HG03196 (cell line): ENCODE measurements around the gene MLYCD.

ENCODE experiments used
- ATAC-seq: cut with Tn5 transposase; IDR thresholded peaks from one replicate; pipeline ENCODE4 v1.9.1; 2021; ENCODE audit not compliant: unreplicated experiment

MLYCD gene

DNA sequence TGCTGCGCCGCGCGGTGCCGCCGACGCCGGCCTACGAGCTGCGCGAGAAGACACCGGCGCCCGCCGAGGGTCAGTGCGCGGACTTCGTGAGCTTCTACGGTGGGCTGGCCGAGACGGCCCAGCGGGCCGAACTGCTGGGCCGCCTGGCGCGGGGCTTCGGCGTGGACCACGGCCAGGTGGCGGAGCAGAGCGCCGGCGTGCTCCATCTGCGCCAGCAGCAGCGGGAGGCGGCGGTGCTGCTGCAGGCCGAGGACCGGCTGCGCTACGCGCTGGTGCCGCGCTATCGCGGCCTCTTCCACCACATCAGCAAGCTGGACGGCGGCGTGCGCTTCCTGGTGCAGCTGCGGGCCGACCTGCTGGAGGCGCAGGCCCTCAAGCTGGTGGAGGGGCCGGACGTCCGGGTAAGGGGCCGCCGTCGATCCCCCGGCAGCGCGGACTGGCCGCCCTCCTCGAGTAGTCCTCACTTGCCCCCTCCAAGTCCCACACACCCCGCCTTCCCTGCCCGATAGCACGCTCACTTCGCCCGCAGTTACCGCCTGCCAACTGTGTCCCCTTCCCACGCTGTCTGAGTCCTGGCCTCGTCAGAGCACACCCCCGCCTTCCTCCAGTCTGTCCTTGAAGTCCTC lies 470 bp downstream of the MLYCD start:
- ATAC-seq = peak; percentile 47

DNA sequence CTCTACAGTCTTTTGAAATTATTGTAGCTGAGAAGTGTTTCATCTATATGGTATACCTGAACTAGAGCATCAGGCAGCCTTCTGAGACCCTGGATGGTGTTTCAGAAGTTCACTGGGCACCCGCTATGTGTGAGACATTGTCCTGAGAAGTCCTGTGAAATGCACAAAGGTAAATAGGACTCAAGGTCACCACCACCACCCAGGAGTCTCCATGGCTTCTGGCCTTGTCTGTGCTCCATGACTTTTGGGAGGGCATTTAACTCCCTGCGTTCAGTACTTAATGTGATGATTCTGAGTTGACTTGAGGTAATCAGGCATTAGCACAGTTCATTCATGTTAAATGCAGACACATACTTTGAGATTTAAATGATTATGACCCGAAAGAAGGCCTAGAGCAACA lies 1.1 kb downstream of the MLYCD start:
- ATAC-seq = no peak

DNA sequence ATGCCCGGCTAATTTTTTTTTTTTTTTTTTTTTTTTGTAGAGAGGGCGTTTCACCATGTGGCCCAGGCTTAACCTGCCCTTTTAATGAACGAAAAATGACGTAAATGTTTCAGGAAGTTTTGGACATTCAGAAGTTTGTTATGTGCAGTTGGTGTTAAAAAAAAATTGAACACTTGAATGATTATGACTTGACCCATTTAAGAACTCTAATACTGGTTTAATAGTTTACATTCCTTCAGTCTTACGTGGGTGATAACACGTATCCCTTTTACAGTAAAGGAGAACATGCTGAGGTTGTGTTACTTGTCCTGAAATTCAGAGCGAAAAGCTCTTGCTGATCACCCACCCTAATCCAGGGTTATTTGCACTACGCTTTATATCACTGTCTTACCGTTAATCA lies 1.7 kb downstream of the MLYCD start:
- ATAC-seq = no peak

DNA sequence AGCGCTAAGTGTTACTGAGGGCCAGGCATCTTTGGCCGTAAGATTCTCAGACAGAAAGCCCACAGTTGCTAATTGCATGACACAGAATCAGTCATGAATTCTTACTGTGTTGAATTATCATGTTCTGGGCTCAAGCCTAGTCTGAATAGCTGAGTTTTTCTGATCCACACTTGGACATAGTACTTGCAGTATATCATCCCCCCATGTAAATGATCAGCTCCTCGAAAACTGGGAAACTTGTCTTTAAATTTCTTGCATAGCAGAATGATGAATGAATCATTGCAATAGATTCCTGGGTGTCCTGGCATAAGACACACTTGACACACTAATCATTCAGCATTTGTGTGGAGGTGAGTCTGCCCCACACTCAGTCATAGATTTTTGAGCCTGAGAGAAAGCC lies 2.2 kb downstream of the MLYCD start:
- no peak for ATAC-seq

DNA sequence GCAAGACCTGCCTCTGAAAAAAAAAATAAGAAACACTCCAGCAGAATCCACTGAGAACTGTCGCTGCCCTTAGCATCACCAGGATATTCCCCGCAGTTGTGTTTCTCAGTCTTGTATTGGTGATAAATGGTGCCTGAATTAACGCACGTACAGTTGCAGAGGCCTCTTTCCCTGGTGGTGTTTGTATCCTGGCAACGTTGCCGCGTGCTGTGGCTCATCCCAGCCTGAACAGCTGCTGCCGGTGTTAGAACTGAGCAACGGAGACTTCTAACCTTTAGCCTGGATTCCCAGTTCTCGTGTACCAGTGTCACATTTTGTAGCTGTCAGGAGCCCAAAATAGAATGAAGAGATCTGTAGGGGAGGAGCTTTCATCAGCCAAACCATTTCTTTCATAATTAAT lies 4.8 kb downstream of the MLYCD start:
- no peak for ATAC-seq

DNA sequence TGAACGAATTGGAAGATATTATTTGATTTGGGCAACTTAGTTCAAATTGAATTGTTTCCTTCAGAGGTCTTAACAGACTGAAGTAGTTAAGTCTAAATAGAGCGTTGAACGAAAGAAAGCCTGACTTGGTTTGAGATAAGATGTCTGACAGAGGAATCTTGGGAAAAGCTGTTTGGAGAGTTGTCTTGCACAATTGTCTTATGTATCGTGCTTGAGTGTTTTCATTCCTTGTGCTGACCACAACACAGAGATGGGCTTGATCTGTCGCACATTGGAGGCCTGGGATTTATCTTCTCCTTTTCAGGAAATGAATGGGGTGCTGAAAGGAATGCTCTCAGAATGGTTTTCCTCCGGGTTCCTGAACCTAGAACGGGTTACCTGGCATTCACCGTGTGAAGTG lies 7.8 kb downstream of the MLYCD start:
- no peak for ATAC-seq

DNA sequence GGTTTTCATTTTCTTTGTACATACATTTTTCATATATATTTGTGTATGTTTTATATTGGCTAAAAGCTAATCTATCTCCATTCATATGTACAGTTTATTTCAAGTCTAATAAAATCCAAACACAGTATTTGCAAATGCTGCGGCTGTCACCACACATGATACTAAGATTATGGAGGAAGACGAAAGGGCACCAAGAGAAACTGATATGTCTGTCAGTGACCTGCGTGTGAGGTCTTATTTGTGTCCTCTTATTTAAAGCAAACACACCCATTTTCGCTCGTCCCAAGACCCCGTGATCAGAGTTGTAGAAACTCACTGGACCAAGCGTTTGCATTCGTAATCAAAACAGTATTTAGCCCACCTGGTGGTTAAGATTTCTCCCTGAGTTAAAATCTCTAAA lies 8.2 kb downstream of the MLYCD start:
- no peak for ATAC-seq

DNA sequence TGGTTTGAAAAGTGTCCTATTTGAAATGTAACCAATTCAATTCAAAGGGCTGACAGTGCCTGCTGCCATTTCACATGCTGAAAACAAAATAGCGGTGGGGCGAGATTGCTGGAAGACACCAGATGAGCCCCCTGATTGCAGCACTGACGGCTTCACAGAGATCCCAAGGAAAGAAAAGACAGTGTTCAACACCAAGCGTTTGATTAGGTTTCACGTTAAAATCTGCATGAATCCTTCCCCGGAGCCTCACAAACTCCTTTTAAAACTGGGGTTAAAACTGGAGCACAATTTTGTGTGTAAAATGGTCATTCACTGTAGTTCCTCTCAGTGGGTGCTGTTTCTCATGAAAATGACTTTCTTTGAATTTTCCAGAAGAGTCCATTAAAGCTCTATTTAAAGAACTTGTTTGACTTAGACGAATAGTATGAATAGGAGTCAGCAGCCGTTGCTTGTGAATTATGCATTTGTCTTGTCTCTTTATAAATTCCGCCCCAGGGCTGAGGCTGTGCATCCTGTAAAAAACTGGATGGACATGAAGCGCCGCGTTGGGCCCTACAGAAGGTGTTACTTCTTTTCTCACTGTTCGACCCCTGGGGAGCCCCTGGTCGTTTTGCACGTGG lies 8.8 kb downstream of the MLYCD start:
- ATAC-seq = no peak

DNA sequence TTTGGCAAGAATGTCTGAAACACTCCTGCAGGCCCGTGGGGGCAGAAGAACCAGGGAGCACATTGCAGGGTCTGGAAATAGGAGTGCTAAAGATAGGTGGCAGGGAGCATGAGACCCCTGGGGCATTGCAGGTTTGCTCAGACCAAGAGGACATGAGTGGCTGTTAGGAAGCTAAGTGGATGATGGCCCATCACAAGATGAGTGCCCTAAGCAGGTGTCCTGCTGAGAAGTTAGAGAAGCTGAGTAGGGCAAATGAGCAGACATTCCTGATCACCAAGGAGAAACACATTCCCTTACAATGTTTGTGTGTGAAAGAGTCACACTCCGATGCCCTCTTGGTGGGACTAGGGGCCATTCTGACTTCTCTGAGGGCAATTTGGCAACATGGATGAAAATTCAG lies 9.9 kb downstream of the MLYCD start:
- no peak for ATAC-seq

DNA sequence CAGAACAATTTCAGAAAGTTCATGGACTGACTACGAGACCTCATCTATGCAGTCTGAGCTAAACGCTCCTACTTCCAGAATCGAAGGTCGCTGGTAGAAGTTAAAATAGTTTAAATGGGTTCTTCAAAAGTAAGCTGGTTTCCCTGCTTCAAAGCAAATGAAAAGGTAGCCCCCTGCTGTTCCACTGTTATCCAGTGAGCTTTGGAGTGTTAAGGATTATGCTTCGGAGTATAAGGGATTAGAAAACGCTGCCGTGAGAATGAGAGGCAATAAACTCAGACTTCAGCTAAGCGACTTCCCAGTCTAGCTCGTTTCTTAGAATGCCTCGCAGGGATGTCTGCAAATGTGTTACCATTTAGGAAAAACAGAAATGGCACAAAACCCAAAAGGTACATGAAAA lies 12.4 kb downstream of the MLYCD start:
- no peak for ATAC-seq

DNA sequence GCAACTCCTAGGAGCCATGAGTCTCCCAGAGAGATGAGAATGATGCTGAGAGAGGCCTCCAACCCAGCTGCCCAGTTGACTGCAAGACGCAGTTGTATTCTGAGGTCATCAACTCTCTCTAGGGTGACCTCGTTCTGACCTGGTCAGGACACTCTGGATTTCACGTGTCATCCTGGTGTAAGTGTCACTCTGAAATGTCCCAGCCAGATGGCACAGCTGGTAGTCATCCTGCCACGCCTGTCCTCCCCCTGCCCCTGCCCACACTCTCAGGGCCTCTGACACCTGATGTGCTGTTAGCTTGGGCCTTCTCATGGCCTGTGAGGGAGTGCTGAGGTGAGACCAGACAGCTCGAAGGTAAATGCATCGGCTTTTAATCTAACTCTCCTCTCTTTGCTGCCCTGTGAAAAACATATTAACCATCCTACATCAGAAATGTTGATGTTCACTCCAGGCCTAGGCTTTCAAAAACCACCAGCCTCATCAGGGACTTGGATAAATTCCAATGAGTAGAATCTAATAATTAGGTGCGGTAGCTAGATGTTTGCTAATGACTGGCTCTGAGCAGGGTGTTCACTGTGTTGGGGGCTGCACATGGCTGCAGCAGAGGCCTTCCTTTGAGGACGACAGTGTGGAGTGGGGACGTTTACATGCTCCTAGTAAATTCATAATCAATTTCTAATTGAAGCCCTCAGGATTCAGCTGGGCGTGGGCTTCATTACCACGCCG lies 13.8 kb downstream of the MLYCD start:
- ATAC-seq = no peak

DNA sequence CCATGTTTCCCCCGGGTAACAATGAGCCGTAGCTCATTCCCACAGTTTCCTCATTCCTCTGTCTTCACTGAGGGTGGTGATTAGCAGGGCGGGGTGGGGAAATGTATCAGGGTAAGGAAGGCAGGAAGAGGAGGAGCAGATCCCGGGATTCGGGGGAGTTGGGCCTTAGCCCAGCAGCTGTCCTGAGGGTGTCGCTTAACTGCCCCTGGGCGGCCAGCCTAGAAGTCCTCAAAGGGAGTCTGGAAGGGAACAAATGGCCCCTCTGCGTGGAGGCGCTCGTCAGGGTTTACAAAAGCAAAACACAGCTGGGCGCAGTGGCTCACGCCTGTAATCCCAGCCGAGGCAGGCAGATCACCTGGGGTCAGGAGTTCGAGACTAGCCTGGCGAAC lies 14.3 kb downstream of the MLYCD start:
- ATAC-seq = no peak

DNA sequence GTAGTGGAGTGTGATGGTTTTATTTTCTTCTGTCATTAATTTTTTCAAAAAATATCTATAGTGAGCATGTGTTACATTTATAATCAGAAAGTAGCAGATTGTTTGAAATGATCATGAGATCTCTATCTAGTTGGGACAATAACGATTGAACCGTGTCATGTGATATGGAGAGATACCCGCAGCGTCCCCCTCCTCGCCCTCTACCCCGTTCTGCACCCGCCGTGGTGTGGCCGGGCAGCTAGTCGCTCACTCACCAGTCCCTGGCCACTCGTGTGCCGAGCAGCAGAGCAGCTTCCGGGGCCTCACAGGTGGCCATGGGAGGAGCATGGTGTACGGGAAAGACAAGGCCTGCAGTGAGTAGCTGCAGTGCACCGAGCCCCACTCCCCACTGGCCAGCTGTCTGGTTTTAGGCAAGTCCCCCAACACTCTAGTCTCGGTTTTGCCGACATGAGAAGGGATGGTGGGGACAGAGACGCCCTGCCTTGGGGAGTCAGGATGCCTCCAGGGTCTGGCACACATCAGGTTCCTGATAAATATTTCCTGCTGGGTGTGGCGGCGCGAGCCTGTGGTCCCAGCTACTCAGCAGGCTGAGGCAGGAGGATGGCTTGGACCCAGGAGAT lies 15.3 kb downstream of the MLYCD start:
- ATAC-seq = no peak

DNA sequence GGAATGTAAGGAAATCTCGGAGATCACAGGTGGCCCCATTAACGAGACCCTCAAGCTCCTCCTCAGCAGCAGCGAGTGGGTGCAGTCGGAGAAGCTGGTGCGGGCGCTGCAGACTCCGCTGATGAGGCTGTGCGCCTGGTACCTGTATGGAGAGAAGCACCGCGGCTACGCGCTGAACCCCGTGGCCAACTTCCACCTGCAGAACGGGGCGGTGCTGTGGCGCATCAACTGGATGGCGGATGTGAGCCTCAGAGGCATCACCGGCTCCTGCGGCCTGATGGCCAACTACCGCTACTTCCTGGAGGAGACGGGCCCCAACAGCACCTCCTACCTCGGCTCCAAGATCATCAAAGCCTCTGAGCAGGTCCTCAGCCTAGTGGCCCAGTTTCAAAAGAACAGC lies 16.2 kb downstream of the MLYCD start:
- no peak for ATAC-seq

DNA sequence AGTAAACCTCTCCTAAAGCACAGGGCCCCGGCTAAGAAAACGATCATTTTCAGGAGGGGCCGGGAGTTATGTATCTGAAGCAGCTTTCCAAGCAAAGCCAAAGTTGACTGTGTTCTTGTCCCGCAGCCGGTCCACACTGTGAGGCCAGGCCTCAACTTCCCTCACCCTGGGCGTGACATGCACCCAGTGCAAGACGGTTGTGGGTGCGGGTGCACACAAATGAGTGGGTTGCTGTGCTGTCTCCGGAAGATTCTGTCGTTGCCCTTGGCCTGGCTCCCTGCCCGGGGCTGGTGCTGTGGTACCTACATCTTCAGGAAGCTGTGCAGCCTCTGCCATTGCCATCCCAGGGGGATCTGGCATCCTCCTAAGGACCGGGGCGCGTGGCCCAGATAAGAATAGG lies 16.6 kb downstream of the MLYCD start:
- no peak for ATAC-seq

DNA sequence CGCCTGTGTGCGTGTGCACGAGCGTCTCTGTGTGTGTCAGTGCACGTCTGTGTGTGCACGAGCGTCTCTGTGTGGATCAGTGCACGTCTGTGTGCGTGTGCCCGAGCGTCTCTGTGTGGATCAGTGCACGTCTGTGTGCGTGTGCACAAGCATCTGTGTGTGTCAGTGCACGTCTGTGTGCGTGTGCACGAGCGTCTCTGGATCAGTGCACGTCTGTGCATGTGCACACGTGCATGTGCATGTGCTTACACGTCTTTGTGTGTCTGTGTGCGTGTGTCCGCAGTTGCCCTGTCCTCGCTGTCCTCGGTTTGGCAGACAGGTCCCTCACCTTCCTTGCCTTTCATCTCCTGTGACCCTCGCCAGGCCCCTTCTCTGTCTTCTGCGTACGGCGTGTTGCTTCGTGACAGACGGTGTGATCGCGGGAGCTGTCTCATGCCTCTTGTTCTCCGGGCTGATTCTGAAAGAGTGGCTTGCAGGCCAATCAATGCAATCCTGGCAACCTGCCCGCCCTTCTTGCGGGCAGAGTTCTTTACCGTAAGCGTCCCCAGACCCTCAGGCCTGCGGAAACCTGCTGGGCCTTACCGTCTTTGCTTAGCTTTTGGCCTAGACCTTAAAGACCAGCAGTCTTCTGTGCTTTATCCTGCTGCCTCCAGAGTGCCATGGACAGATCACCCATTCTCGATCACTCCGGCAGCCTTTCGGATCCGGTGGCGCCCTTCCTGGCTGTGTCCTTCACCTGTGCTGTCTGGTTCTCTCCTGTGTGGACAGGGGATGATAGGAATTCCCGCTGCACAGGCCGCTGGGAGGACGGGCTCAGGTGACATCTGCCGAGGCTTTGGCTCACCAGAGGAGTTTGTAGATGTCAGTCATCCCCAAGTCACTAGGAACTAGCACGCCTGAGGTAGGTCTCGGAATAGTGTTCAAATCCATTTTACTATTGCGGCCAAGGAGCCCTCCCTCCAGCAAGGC lies 18.5 kb downstream of the MLYCD start:
- ATAC-seq = no peak

DNA sequence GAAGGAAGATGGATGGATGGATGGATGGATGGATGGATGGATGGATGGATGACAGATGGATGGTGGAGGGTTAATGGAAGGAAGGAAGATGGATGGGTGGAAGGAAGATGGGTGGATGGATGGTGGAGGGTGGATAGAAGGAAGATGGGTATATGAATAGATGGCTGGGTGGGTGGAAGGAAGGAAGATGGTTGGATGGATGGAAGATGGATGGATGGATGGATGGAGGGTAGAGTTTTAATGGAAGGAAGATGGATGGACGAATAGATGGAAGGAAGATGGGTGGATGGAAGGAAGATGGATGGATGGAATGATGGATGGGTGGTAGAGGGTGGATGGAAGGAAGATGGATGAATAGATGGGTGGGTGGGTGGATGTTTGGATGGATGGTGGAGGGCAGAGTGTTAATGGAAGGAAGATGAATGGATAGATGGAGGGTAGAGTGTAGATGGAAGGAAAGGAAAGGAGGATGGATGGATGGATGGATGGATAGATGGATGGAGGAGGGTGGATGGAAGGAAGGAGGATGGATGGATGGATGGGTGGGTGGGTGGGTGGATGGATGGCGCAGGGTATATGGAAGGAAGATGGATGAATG lies 22.1 kb downstream of the MLYCD start:
- no peak for ATAC-seq

DNA sequence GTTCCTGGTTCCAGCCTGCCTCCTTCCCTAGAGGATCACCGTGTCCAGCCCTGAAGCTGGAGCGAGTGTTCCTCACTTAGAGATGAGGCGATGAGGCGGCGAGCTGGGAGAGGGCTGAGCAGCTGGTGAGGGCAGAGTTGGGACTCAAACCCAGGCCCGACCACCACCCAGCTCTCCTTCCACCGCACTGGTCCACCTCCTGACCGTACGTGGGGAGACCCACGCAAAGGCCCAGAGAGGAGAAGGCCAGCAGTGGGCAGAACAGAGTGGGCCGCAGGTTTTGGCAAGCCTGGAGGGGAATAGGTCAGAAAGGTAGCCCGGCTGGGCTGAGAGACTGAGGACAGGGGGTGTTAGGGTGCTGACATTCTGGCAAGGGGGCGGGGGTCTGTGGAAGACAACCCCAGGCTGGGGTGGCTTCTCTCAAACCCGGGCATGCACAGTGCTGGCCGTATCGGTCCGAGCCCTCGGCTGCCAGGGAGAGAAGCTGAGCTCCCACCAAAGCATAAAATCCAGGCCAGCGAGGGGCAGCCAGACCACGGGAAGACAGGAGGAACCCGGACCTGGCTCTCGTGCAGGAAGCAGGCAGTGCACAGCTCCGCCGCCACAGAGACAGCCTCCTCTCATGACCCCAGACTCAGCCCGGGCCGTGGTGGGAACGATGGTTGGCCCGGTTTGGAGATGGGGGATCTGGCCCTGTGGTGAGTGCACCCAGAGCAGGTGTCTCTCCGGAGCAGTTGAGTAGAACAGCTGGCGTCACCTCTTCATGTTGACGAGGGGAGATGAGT lies 24.9 kb downstream of the MLYCD start:
- ATAC-seq = no peak

DNA sequence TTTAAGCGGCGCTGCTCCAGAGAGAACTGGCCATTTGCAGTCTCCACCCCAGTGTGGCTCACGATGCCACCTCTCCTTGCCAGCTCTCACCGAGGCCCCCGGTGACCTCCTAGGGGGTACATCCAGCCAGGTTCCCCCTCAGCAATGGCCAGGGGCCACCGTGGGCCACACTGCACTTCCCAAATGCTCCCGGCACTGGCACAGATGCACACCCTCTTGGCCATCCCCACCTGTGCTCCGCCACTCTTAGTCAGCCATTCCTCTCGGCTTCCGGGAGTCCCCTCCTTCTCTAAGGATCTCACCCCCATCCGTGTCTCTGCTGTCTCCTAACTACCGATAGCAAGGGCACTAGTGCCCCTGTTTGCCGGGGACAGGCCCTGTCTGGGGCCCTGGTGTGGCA lies 25.8 kb downstream of the MLYCD start:
- no peak for ATAC-seq
